Erythroblast (primary cell): Measurements from ENCODE around the gene IDH3A.

Experiments
- GATA1 ChIP-seq: IDR thresholded peaks from 2 replicates; pipeline ENCODE4 v1.6.1; 2011; ENCODE audit warnings: low read depth, mild to moderate bottlenecking, control low read depth, low read length, moderate library complexity
- POLR2A ChIP-seq: IDR thresholded peaks from 2 replicates; pipeline ENCODE4 v1.6.1; 2011; ENCODE audit warnings: mild to moderate bottlenecking, low read length

DNA sequence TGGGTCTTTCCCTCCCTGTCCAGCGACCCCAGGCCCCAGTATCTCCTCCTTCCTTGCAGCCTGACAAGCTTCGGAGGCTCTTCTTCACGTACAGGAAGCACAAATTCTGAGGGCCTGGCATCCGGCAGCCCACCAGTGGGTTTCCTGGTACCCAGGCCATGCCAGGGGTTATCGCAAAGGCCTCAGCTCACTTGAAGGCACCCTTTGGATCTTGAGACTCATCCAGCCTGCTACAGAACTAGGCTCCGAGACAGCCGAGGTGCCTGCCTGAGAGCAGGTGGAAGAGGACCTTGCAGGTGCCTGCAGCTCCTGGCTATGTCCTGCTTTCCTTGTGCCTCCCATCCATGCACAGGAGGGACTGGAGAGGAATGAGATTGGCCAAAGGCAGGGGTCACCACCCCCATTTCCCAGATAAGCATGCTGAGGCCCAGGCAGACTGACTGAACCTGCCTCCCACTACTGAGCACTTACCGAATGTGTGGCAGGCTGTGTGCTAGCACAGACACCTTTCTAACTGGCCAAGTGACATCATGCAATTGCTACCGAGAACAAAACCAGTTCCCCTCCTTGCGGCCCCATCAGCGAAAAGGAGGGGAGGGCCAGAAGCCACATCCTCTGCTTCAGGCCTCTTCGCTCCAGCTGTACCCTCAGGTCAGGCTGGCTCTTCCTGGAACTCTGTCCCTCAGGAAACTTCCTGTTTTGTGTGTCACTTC lies 45.6 kb upstream of the IDH3A start:
- TF ChIP-seq POLR2A: no peak
- no peak for TF ChIP-seq GATA1
